ENCODE data around the gene MSL3B.
"Not testable (repeated sequence)": the region's sequence is repeated elsewhere in the genome, so short reads cannot be mapped to it uniquely, and the experiment has no call there.

MSL3B gene

DNA sequence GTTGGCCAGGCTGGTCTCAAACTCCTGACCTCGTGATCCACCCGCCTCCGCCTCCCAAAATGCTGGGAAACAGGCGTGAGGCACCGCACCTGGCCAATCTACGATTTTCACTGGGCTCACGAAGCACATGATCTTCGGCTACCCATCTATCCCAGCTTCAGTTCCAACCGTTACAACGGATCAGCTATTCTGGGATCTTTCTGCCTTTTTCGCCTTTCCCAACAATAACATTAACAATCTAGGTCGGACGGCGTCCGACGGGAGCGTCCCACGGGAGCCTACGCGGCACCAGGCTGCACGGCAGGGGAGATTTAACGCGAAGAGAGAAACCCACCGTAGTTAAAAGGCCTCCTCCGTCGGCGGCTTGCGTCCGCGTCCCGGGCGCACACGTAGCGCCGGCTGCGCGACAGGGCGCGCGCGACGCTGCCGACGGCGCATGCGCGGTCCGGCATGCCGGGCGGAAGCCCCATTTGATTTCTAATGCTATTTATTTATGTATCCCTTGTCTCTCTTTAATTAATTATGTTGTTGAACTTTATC lies at the start of gene MSL3B:
Gene MSL3B, minus strand, starts transcription at position 394 of the 540 bp plus-strand sequence.
- Histone ChIP-seq H3K27me3 (ENCODE audit: control insufficient read depth in 3 of 3, insufficient read depth in 3 of 3, low read length in 3 of 3) (peaks cover 0 to 8% (median 5%) of the 10 kb centered on the region in 3 donors), H3K27ac (ENCODE audit: low read depth, low read length) (no peak within 1 kb of the TSS), H3K4me3 (ENCODE audit: low read length in 3 of 3) (peak within 1 kb of the TSS; percentile 59 to 77 (median 63)), H3K36me3 (ENCODE audit: control insufficient read depth in 3 of 3, insufficient read depth in 3 of 3, low read length in 3 of 3) (no peaks in the 10 kb centered on the region), H3K9me3 (ENCODE audit: control insufficient read depth in 3 of 3, low read length in 3 of 3) (peaks cover 0 to 3% (median 2%) of the 10 kb centered on the region in 3 donors), H3K9ac (ENCODE audit: low read depth in 1 of 3, low read length in 3 of 3) (peak within 1 kb of the TSS; percentile 7 to 73 (median 42)), H3K4me1 (ENCODE audit: control insufficient read depth in 3 of 3, insufficient read depth in 3 of 3, low read length in 3 of 3) (no peaks in the 10 kb centered on the region)

DNA sequence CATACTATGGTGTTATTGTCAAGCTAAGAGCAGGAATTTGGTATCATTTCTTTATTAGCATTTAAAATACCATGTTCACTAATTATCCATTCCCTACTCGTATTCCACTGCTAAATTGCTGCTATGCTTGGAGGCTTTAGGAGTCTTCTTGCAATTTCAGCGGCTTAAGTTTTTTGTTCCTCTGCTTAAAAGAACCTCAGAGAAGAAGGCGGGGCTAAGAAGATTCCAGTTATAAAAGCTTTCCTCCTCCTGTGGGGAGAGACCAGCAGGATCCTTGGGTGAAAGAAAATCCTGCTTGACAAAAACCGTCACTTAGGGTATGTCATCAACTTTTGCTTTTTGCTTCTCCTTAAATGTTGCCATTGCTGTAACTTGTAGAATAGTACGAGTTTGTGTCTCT lies 48.9 kb upstream of the MSL3B start, which contains the start of gene TRPM8:
Gene TRPM8, plus strand, starts transcription at position 258 of the 400 bp plus-strand sequence. CDS start 9,165 bp downstream, outside the sequence.
- Histone ChIP-seq H3K27ac (ENCODE audit: low read depth, low read length) (no peak within 1 kb of the TSS), H3K4me1 (ENCODE audit: control insufficient read depth in 3 of 3, insufficient read depth in 3 of 3, low read length in 3 of 3) (no peaks in the 10 kb centered on the region), H3K9me3 (ENCODE audit: control insufficient read depth in 3 of 3, low read length in 3 of 3) (no peaks in the 10 kb centered on the region), H3K4me3 (ENCODE audit: low read length in 3 of 3) (no peak within 1 kb of the TSS), H3K36me3 (ENCODE audit: control insufficient read depth in 3 of 3, insufficient read depth in 3 of 3, low read length in 3 of 3) (no peaks in the 10 kb centered on the region), H3K27me3 (ENCODE audit: control insufficient read depth in 3 of 3, insufficient read depth in 3 of 3, low read length in 3 of 3) (peaks cover 0 to 18% (median 0%) of the 10 kb centered on the region in 3 donors), H3K9ac (ENCODE audit: low read depth in 1 of 3, low read length in 3 of 3) (no peak within 1 kb of the TSS)

DNA sequence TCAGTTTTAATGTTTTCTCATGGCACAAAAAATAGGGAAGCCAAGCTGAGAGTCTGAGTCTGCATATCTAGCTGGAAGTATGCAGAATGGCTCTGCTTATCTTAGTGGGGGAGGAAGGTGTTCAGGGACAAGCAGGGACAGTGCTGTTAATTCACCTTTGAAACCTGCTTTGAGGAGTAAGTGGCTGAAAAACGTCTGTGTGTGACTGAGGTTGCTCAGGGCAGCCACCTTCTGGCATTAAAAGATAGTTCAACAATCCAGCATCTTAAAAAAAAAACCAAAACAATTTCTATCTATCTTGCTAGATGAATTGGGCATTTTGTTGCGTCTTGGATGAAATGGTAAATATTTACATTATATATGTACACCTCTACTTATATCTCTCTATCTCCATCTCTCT lies 46.9 kb upstream of the MSL3B start:
- no peak overlapping the region for H3K27ac ChIP-seq (ENCODE audit: low read depth, low read length)
- peaks cover 0 to 18% (median 0%) of the 10 kb centered on the region in 3 donors for H3K27me3 ChIP-seq (ENCODE audit: control insufficient read depth in 3 of 3, insufficient read depth in 3 of 3, low read length in 3 of 3)
- no peaks in the 10 kb centered on the region for H3K36me3 ChIP-seq (ENCODE audit: control insufficient read depth in 3 of 3, insufficient read depth in 3 of 3, low read length in 3 of 3)
- no peak overlapping the region for H3K4me3 ChIP-seq (ENCODE audit: low read length in 3 of 3)
- H3K4me1 ChIP-seq (ENCODE audit: control insufficient read depth in 3 of 3, insufficient read depth in 3 of 3, low read length in 3 of 3) = no peaks in the 10 kb centered on the region
- no peaks in the 10 kb centered on the region for H3K9me3 ChIP-seq (ENCODE audit: control insufficient read depth in 3 of 3, low read length in 3 of 3)
- no peak overlapping the region for H3K9ac ChIP-seq (ENCODE audit: low read depth in 1 of 3, low read length in 3 of 3)

DNA sequence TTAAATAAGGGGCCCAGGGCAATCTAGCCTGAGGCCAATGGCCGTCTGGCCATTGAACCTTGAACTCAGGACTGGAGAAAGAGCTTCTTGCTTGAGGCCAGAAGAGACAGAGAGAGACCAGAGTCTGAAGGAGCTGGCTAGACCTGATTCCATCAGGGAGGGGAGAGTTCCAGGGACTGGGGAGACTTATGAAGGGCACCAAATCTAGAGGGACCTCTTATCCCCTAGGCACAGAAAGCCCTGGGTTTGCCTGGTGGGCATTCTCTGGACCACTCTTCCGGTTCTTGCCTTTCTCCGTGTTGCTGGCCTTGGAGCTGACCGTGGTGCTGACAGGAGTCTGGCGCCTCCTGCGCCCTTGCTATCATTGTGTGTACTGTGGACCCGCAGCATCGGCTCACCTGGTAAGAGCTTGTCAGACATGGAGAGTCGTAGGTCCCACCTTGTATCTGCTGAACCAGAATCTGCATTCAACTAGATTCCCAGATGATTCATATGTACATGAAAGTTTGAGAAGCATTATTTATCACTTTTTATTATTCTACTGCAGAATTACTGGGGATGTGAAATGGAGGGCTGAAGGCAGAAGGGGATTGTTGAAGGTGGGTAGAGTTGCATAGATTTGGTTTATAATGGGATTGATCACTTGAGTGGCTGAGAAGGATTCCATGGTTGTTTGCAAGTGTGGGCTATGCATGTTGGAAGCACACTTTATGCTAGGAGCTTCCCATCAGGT lies 44.7 kb upstream of the MSL3B start:
- H3K27ac ChIP-seq (ENCODE audit: low read depth, low read length) = no peak overlapping the region
- no peak overlapping the region for H3K9ac ChIP-seq (ENCODE audit: low read depth in 1 of 3, low read length in 3 of 3)
- H3K9me3 ChIP-seq (ENCODE audit: control insufficient read depth in 3 of 3, low read length in 3 of 3) = no peaks in the 10 kb centered on the region
- H3K4me1 ChIP-seq (ENCODE audit: control insufficient read depth in 3 of 3, insufficient read depth in 3 of 3, low read length in 3 of 3) = no peaks in the 10 kb centered on the region
- peaks cover 0 to 16% (median 0%) of the 10 kb centered on the region in 3 donors for H3K27me3 ChIP-seq (ENCODE audit: control insufficient read depth in 3 of 3, insufficient read depth in 3 of 3, low read length in 3 of 3)
- no peaks in the 10 kb centered on the region for H3K36me3 ChIP-seq (ENCODE audit: control insufficient read depth in 3 of 3, insufficient read depth in 3 of 3, low read length in 3 of 3)
- H3K4me3 ChIP-seq (ENCODE audit: low read length in 3 of 3) = no peak overlapping the region

DNA sequence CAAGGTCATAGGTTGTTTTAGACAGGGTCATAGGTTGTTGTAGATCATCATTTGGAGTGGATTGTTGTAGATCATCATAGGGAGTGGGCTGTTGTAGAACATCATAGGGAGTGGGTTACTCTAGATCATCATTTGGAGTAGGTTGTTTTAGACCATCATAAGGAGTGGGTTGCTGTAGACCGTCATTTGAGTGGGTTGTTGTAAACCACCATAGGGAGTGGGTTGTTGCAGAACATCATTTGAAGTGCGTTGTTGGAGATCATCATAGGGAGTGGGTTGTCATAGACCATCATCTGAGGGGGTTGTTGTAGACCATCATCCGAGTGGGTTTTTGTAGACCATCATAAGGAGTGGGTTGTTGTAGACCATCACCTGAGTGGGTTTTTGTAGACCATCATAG lies 39.4 kb upstream of the MSL3B start:
- H3K27ac ChIP-seq (ENCODE audit: low read depth, low read length) = no peak overlapping the region
- no peak overlapping the region for H3K4me3 ChIP-seq (ENCODE audit: low read length in 3 of 3)
- H3K9ac ChIP-seq (ENCODE audit: low read depth in 1 of 3, low read length in 3 of 3) = no peak overlapping the region
- H3K27me3 ChIP-seq (ENCODE audit: control insufficient read depth in 3 of 3, insufficient read depth in 3 of 3, low read length in 3 of 3) = peaks cover 0 to under 1% (median 0%) of the 10 kb centered on the region in 3 donors
- no peaks in the 10 kb centered on the region for H3K9me3 ChIP-seq (ENCODE audit: control insufficient read depth in 3 of 3, low read length in 3 of 3)
- no peaks in the 10 kb centered on the region for H3K36me3 ChIP-seq (ENCODE audit: control insufficient read depth in 3 of 3, insufficient read depth in 3 of 3, low read length in 3 of 3)
- H3K4me1 ChIP-seq (ENCODE audit: control insufficient read depth in 3 of 3, insufficient read depth in 3 of 3, low read length in 3 of 3) = no peaks in the 10 kb centered on the region

DNA sequence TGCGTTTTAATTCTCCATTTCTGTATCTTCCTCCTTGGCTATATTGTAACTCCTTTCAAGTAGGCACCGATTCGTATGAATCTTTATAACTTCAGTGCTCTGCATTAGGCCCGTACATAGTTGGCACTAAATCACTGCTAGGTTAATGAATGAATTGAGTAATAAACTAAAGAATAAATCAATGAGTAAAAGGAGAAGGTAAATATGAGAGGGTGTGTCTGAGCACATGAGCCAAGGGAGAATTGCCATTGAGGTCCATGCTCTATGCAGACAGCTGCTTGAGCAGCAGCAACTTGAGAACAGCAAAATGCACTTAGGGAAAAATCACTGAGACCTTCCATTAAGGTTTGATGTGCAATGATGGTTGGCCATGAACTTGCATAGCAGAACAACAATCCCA lies 37.8 kb upstream of the MSL3B start:
- Histone ChIP-seq H3K9me3 (ENCODE audit: control insufficient read depth in 3 of 3, low read length in 3 of 3) (no peaks in the 10 kb centered on the region), H3K27me3 (ENCODE audit: control insufficient read depth in 3 of 3, insufficient read depth in 3 of 3, low read length in 3 of 3) (no peaks in the 10 kb centered on the region), H3K4me3 (ENCODE audit: low read length in 3 of 3) (no peak overlapping the region), H3K4me1 (ENCODE audit: control insufficient read depth in 3 of 3, insufficient read depth in 3 of 3, low read length in 3 of 3) (no peaks in the 10 kb centered on the region), H3K9ac (ENCODE audit: low read depth in 1 of 3, low read length in 3 of 3) (no peak overlapping the region), H3K36me3 (ENCODE audit: control insufficient read depth in 3 of 3, insufficient read depth in 3 of 3, low read length in 3 of 3) (no peaks in the 10 kb centered on the region), H3K27ac (ENCODE audit: low read depth, low read length) (no peak overlapping the region)

DNA sequence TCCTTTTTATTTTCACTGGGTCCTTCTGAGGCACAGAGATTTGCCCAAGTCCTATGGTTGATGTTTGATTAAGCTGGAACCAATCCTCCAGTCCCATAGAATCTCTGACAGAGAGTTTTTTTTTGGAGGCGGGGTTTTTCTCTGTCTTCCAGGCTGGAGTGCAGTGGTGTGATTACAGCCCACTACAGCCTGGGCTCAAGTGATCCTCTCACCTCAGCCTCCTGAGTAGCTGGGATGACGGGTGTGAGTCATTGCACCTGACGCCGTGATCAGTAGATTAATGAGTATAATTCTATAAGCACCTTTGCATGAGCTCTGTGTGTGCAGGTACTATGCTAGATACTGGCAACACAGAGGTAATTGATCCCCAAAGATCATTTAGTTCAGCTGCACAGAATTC lies 33.7 kb upstream of the MSL3B start:
- peaks cover 0 to 4% (median 0%) of the 10 kb centered on the region in 3 donors for H3K27me3 ChIP-seq (ENCODE audit: control insufficient read depth in 3 of 3, insufficient read depth in 3 of 3, low read length in 3 of 3)
- H3K9ac ChIP-seq (ENCODE audit: low read depth in 1 of 3, low read length in 3 of 3) = no peak overlapping the region
- H3K9me3 ChIP-seq (ENCODE audit: control insufficient read depth in 3 of 3, low read length in 3 of 3) = no peaks in the 10 kb centered on the region
- H3K27ac ChIP-seq (ENCODE audit: low read depth, low read length) = no peak overlapping the region
- no peaks in the 10 kb centered on the region for H3K36me3 ChIP-seq (ENCODE audit: control insufficient read depth in 3 of 3, insufficient read depth in 3 of 3, low read length in 3 of 3)
- no peak overlapping the region for H3K4me3 ChIP-seq (ENCODE audit: low read length in 3 of 3)
- H3K4me1 ChIP-seq (ENCODE audit: control insufficient read depth in 3 of 3, insufficient read depth in 3 of 3, low read length in 3 of 3) = no peaks in the 10 kb centered on the region

DNA sequence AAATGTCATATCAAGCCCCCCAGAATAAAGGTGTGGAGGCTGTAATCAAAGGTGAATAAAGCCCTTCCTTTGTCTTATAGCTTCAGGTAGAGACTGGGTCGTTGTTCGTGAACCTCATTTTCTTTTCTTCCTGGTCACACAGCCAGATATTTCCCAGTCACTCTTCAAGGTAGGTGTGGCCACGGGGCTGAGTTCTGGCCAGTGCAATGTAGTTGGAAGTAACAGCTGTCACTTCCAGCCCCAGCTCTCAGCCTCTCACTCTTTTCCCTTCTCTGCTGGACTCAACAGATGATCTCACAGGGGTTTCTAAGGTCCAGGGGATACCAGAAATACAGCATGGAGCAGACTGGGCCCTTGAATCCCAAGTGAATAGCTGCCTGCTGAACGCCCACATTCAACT lies 33.2 kb upstream of the MSL3B start:
- Histone ChIP-seq H3K36me3 (ENCODE audit: control insufficient read depth in 3 of 3, insufficient read depth in 3 of 3, low read length in 3 of 3) (no peaks in the 10 kb centered on the region), H3K9ac (ENCODE audit: low read depth in 1 of 3, low read length in 3 of 3) (no peak overlapping the region), H3K4me3 (ENCODE audit: low read length in 3 of 3) (no peak overlapping the region), H3K4me1 (ENCODE audit: control insufficient read depth in 3 of 3, insufficient read depth in 3 of 3, low read length in 3 of 3) (no peaks in the 10 kb centered on the region), H3K27ac (ENCODE audit: low read depth, low read length) (no peak overlapping the region), H3K27me3 (ENCODE audit: control insufficient read depth in 3 of 3, insufficient read depth in 3 of 3, low read length in 3 of 3) (peaks cover 0 to 4% (median 0%) of the 10 kb centered on the region in 3 donors), H3K9me3 (ENCODE audit: control insufficient read depth in 3 of 3, low read length in 3 of 3) (no peaks in the 10 kb centered on the region)

DNA sequence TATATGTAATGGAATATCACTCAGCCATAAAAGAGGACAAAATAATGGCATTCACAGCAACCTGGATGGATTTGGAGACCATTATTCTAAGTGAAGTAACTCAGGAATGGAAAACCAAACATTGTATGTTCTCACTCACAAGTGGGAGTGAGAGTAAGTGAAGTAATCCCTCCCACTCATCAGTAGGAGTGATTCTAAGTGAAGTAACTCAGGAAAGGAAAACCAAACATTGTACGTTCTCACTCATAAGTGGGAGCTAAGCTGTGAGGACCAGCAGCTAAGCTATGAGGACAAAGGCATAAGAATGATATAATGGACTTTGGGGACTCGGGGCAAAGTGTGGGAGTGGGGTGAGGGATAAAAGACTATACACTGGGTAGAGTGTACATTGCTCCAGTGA lies 28.1 kb upstream of the MSL3B start:
- not testable (repeated sequence) for H3K36me3 ChIP-seq (ENCODE audit: control insufficient read depth in 3 of 3, insufficient read depth in 3 of 3, low read length in 3 of 3); H3K27ac ChIP-seq (ENCODE audit: low read depth, low read length); H3K4me1 ChIP-seq (ENCODE audit: control insufficient read depth in 3 of 3, insufficient read depth in 3 of 3, low read length in 3 of 3); H3K9me3 ChIP-seq (ENCODE audit: control insufficient read depth in 3 of 3, low read length in 3 of 3); H3K27me3 ChIP-seq (ENCODE audit: control insufficient read depth in 3 of 3, insufficient read depth in 3 of 3, low read length in 3 of 3); H3K4me3 ChIP-seq (ENCODE audit: low read length in 3 of 3); H3K9ac ChIP-seq (ENCODE audit: low read depth in 1 of 3, low read length in 3 of 3)

DNA sequence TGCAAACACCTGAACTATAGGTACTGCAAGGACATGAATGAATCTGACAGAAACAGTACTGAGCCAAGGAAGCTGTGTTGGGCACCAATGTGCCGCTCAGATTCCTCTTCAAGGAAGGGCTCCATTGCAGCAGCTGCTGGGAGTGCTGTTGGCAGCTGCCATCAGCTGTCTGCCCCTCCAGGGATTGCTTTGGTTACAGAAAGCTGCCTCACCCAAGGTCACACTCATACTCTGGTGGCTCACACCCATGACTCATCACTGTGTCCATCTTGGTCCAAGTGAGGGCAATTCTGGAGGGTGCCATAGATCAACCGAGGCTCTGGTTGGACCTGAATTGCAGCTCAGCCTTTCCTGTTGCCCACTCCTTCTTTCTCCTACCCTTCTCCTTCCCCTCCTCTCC lies 24.6 kb upstream of the MSL3B start:
- no peak overlapping the region for H3K27ac ChIP-seq (ENCODE audit: low read depth, low read length)
- no peaks in the 10 kb centered on the region for H3K27me3 ChIP-seq (ENCODE audit: control insufficient read depth in 3 of 3, insufficient read depth in 3 of 3, low read length in 3 of 3)
- no peaks in the 10 kb centered on the region for H3K9me3 ChIP-seq (ENCODE audit: control insufficient read depth in 3 of 3, low read length in 3 of 3)
- no peaks in the 10 kb centered on the region for H3K36me3 ChIP-seq (ENCODE audit: control insufficient read depth in 3 of 3, insufficient read depth in 3 of 3, low read length in 3 of 3)
- no peak overlapping the region for H3K4me3 ChIP-seq (ENCODE audit: low read length in 3 of 3)
- no peak overlapping the region for H3K9ac ChIP-seq (ENCODE audit: low read depth in 1 of 3, low read length in 3 of 3)
- H3K4me1 ChIP-seq (ENCODE audit: control insufficient read depth in 3 of 3, insufficient read depth in 3 of 3, low read length in 3 of 3) = no peaks in the 10 kb centered on the region
